Measurements from ENCODE around the gene TAF11L8.
"Not testable (repeated sequence)": the region's sequence is repeated elsewhere in the genome, so short reads cannot be mapped to it uniquely, and the experiment has no call there.

Gene TAF11L8

GRCh38 chr5:17590860-17591259 is at the start of gene TAF11L8:
Gene TAF11L8, minus strand, starts transcription at chr5:17590960.
- DNase-seq: not testable (repeated sequence)

- DNase-seq: no peak
Measured at GRCh38 chr5:17634160-17634559, 43.4 kb upstream of the TAF11L8 start, which contains the start of gene TAF11L14. Gene TAF11L14, plus strand, starts transcription at chr5:17634460.

DNA sequence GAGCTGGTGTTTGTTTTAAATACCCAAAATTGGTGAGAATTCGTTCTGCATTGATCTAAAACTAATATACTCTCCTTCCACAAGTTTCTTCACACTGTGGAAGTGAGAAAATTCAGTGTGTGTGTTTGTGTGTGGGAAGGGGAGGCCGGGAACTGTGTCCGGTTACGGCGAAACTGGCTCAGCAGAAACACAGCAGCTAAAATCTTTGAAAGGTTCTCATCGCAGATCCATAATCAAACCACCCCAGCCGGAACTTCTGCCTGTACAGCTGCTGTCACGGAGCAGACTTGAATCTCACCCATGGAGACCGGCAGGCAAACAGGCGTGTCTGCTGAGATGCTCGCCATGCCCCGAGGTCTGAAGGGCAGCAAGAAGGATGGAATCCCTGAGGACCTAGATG is 41.0 kb upstream of the TAF11L8 start, which contains the start of gene TAF11L13:
Gene TAF11L13 (plus strand): TSS at position 301 of the 400 bp plus-strand sequence.
- DNase-seq: not testable (repeated sequence)

DNA sequence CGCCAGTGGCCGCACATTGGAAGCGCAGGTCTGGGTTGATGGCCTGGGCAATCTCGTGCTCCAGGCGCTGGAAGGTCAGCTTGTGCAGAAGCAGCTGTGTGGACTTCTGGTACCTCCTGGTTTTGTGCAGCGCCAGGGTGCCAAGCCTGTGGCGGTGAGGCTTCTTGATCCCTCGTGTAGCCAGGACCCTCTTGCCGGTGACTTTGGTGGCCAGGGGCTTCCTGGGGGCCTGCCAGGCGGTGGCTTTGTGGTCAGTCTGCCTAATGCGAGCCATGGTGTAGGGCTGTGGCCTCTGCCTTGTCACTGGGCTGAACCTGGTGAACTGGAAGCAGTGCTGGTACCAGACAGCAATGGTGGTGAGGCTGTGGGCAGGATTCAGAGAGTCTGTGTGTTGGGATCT is 34.9 kb upstream of the TAF11L8 start:
- DNase-seq: no peak

- DNase-seq: no peak
Measured at GRCh38 chr5:17620627-17621026, 29.9 kb upstream of the TAF11L8 start.

- DNase-seq: no peak
Measured at GRCh38 chr5:17619354-17619753, 28.6 kb upstream of the TAF11L8 start.

GRCh38 chr5:17614872-17615605 is 24.3 kb upstream of the TAF11L8 start:
- DNase-seq: no peak

GRCh38 chr5:17610092-17610491 is 19.3 kb upstream of the TAF11L8 start, which contains the start of gene TAF11L12:
Gene TAF11L12, plus strand, starts transcription at chr5:17610392.
- DNase-seq: not testable (repeated sequence)

DNA sequence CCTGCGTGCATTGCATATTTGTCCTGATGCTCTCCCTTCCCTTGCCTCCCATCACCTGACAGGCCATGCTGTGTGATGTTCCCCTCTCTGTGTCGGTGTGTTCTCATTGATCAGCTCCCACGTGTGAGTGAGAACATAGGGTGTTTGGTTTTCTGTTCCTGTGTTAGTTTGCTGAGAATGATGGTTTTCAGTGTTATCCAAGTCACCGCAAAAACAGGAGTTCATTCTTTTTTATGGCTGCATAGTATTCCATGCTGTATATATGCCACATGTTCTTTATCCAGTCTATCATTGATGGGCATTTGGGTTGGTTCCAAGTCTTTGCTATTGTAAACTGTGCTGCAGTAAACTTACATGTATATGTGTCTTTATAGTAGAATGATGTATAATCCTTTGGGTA is 16.7 kb upstream of the TAF11L8 start:
- not testable (repeated sequence) for DNase-seq

GRCh38 chr5:17604951-17605350 is 14.2 kb upstream of the TAF11L8 start:
- DNase-seq: no peak

DNA sequence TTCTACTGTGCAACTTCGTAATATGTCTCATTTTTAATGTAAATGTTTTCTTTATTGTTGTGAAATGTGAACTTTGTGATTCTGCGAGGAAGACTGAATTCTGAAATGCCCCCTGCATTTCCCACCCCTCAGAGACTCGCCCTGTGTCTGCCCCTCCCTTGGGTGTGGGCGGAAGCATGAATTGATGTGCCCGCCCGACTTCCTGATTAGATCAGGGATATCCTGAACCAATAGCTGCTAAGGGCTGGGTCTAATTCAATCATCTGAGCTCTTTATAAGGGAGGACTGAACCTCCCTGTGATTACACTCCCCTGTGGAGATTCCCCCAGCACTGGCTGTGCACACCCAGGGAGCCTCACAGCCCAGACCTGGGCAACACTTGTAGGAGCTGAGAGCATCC is 13.1 kb upstream of the TAF11L8 start, which contains the start of gene TAF11L11:
Gene TAF11L11 (plus strand): TSS at position 304 of the 400 bp plus-strand sequence.
- not testable (repeated sequence) for DNase-seq

DNA sequence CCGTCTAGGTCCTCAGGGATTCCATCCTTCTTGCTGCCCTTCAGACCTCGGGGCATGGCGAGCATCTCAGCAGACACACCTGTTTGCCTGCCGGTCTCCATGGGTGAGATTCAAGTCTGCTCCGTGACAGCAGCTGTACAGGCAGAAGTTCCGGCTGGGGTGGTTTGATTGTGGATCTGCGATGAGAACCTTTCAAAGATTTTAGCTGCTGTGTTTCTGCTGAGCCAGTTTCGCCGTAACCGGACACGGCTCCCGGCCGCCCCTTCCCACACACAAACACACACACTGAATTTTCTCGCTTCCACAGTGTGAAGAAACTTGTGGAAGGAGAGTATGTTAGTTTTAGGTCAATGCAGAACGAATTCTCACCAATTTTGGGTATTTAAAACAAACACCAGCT is 7.0 kb upstream of the TAF11L8 start, which contains the start of gene TAF11L10:
Gene TAF11L10 (minus strand): TSS at position 101 of the 400 bp plus-strand sequence.
- DNase-seq: not testable (repeated sequence)

GRCh38 chr5:17594255-17594654 is 3.5 kb upstream of the TAF11L8 start, which contains the start of gene TAF11L9:
Gene TAF11L9, minus strand, starts transcription at chr5:17594394.
- DNase-seq: not testable (repeated sequence)

DNA sequence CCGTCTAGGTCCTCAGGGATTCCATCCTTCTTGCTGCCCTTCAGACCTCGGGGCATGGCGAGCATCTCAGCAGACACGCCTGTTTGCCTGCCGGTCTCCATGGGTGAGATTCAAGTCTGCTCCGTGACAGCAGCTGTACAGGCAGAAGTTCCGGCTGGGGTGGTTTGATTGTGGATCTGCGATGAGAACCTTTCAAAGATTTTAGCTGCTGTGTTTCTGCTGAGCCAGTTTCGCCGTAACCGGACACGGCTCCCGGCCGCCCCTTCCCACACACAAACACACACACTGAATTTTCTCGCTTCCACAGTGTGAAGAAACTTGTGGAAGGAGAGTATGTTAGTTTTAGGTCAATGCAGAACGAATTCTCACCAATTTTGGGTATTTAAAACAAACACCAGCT is 5.1 kb downstream of the TAF11L8 start, which contains the start of gene TAF11L7:
Gene TAF11L7 (minus strand): TSS at position 101 of the 400 bp plus-strand sequence.
- not testable (repeated sequence) for DNase-seq

Data from activated CD8-positive, alpha-beta memory T cell treated with anti-CD3 and anti-CD28 coated beads, Interleukin-2, amount 50 U/mL, for 4 hours (primary cell).